GM18870 (cell line): ENCODE data around the gene ZBTB47.

Experiments used
- ATAC-seq: cut with Tn5 transposase; IDR thresholded peaks from one replicate; pipeline ENCODE4 v1.9.1; 2021; ENCODE audit warnings: moderate library complexity; ENCODE audit not compliant: unreplicated experiment

The ZBTB47 gene

DNA sequence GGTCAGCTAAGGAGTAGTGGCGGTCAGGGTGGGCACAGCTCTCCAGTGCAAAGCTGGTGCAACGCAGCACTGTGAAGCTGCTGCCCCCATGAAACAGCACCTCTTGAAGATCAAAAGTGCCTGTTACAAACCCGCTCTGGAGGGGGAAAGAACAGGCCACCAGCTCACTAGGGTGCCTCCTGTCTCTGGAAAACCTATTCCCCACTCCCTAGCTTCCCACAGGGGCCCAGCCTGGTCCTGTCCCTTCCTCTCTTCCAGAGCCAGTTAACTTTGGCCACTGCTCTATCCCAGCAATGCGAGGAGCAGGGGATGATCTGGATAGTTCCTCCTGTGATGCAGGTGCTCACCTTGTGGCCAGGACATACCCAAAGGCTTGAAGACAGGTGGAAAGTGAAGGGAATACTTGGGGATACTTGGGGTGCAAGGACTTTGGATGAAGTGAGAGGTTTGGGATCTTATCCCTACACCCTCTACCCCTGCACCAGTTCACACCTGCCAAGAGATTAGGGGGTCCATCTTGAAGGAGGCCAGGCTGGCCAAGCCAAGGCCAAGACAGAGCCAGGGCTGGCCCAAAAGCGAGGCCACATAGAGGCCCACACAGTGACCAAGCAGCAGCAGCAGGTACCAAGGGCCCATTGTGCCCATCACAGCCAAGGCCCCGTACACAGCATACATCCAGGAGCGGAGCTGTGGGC lies 44.9 kb downstream of the ZBTB47 start:
- ATAC-seq, result no peak

DNA sequence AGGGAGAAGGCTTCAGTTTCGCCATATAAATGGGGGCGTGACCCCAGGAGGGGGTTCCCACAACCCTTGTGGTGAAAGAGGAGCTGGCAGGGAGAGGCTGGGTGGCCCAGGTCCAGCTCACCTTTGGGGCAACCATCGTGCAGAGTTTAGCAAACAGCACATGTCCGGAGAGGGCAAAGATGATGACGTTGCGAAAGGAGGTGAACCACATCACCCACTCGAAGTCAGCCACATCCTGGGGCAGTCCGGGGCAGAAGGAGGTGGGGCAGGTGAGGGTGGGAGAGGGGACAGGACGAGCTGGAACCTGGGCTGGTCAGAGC lies 45.4 kb downstream of the ZBTB47 start:
- no peak for ATAC-seq

DNA sequence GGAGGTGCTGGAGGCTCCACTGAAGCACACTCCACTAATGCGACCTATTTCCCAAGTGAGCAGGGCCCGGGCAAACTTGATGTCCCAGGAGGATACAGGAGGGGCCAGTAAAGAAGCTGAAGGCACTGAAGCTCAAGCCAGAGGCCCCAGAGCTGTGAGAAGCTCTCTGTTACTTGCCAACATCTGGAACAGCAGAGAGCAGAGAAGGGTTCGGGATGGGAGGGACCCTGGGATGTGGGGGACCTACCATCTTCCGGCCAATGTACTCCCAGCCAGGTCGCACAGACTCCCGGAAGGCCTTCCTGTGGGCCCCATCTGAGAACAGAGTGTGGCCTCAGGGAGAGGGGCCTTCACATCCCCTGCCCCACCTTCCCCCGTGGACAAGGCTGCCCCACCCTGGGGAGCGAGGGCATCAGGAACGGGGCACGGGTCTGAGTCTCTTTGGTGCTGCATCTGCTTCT lies 46.0 kb downstream of the ZBTB47 start:
- no peak for ATAC-seq

DNA sequence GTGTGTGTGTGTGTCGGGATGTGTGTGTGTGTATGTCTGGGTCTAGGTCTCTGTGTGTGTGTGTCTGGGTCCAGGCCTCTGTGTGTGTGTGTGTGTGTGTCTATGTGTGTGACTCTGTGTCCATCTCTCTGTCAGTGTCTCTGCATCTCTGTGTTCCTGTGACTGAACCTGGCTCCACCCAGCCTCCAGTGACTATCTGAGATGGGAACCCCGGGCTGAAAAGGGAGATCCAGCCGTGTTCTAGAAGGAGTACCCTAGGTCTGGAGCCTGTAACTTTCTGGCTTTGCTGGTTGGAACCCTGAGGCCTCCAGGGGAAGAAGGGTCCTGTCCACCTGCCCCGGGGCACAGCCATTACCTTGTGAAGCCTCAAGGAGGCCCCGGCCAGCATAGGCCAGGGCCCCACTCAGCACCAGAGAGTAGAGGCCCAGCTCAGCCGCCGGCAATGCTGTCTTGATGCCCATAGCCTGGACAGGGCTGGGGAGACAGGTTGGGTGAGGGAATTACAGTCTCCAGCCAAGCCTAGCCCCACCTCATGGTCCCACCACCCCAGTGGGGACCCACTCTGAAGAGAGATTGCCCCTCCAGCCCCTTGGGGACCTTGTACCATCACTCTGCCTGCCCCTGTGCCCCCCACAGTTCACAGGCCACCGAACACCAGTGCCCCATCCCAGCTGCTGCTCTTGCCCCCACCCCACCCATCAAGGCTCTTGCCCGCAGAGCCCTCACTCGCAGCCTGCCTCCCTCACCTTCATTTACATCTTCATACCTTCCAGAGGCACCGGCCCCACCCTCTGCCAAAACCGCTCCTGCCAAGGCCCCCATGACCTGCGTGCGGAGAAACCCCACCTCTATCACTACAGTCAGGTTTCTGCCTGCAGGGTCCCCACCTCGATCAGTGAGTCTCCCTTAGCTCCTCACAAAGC lies 47.1 kb downstream of the ZBTB47 start:
- ATAC-seq, result no peak

DNA sequence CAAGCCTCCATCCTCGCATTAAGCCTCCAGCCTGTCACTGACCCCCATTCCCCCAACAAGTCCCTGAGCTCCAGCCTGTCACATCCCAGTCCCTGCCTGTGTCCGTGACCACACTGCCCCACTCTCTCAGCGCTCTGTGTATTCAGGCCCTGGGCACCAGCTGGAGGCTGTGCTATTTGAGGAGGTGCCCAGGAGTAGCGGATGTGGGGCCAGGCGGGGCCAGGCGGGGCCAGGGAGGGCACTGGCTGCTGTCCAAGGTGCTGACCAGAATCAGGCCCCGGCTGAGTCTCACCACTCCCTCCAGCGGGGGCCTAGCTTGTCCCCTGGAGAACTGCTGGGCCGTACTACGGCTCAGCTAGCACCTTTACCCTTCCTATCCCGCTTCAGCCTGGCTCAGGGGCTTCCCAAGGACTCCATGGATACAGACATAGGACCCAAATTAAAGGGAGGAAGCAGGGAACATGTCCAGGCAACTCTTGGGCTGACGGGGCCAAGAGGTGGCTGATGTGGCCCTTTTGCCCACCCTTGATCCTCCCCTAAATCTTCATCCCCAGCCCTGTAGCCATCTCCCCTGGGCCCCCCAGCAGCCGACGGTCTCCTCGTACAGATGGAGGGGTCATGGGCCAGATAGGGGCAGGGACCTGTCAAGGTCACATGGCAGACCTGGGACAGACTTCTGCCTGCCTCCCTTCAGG lies 48.0 kb downstream of the ZBTB47 start:
- no peak for ATAC-seq

DNA sequence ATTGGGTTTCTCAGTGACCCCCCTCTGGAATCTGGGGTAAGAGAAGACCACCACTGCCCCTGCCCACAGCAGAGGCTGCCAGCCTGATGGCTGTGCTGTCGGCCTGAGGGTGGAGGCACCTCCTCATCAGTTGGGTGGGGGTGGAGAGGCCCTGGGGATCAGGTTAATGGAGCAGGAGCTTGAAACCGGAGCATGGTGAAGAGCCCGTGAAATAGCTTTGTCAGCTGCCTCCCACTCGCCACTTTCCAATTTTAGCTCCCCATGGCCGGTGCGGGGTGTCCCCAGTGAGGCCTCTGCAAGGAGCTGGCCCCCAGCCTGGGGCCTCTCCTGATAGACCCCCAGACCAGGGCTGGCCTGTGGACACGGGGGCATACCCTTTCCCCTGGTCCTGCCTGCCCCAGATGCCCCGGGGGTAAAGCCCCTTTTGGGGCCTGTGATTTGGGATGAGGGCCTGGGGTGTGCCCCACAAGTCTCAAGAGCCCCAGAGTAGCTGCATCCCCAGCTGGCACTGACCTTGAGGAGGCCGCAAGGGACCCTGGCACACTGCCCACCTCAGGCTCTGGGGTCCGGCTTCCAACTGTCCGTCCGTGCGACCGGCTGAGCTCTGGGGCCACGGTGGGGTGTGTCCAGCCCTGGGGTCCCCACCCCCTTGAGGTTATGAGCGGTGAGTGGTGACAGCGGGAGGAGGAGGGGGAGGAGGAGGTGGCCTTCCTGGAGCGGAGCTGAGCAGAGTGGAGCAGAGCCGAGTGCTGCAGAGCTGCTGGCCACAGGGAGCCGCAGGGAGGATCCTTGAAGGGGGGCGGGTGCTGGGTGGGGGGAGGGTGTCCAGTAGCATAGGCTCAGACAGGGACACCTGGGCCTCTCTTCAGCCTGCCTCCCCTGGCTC lies 48.8 kb downstream of the ZBTB47 start, which contains the start of gene HHATL:
Gene HHATL (minus strand): TSS at position 733 of the 886 bp plus-strand sequence. CDS start 1,972 bp downstream, outside the sequence.
- ATAC-seq, result no peak

DNA sequence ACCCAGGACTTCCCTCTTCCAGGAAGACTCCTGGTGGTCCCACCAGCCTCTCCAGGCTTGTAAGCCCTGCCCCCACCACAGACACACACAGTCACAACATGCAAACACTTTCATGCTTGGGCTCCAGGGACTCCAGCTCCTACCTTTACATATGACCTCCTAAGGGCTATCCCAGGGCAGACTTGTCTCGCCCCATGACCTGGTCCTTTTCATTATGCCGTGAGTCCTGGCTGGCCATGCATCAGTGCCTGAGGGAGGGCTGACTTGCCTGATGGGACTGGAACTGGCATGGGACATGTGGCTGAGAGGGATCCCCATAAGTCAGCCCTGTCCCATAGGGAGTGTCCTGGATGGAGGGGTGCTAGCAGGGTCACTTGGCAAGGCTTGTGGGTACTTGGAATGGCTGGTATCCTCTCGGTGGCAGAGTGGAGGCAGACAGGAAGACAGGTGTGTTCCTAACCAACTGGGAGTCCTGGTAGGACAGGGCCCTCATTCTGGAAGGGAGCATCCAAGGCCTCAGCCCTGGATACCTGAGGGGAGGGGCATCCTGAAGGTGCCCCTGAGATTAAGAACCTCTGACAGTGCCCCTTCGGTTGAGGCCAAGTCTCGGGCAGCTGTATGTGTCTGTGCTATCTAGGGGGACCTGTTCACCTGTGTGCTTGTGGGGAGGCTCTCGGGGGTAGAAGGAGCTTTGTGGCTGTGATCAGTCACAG lies 49.6 kb downstream of the ZBTB47 start:
- ATAC-seq, result no peak

DNA sequence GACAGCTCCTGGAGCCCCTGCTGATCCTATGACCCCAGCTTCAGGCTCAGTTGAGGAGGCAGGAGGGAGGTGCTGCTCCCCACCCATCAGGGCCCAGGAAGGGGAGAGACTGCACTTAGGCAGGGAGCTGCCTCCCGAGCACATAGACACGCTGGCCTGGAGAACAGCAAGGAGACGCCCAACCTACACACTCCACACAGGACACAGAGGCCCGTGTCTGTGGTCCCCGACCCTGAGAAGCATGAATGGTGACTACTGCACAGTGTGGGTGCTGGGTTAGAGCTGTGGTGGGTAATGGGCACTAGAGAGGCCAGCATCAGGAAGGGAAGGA lies 50.2 kb downstream of the ZBTB47 start:
- no peak for ATAC-seq

DNA sequence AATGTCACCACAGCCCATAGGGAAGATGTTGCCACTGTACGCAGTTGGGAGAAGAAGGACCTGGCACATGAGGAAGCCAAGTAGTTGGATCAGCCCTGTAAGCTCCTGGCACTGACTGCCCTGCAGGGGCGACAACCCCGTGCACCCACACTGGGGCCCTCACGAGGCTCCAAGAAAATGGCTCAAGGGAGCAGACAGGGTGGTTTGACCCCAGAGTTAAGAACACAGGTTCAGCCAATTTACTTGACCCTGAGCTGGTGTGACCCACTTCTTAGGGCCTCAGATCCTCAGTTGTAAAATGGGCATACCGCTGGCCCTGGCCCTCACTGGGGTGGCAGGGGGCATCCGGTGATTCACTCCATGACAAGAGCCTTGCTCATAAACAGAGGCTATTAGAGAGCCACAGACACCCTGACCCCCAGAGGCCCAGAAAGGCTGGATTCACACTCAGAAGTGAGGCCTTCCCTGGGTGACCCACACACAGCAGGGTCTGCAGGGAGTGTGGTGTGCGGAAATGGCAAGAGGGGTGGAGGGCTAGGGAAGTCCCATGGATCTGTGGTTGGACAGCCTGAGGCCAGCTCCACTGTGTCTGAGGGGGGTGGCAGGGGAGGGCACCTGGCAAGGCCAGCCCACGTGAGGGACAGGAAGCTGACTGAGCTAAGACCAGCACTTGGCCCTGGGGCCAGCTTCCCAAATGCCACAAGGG lies 50.8 kb downstream of the ZBTB47 start:
- ATAC-seq, result no peak

DNA sequence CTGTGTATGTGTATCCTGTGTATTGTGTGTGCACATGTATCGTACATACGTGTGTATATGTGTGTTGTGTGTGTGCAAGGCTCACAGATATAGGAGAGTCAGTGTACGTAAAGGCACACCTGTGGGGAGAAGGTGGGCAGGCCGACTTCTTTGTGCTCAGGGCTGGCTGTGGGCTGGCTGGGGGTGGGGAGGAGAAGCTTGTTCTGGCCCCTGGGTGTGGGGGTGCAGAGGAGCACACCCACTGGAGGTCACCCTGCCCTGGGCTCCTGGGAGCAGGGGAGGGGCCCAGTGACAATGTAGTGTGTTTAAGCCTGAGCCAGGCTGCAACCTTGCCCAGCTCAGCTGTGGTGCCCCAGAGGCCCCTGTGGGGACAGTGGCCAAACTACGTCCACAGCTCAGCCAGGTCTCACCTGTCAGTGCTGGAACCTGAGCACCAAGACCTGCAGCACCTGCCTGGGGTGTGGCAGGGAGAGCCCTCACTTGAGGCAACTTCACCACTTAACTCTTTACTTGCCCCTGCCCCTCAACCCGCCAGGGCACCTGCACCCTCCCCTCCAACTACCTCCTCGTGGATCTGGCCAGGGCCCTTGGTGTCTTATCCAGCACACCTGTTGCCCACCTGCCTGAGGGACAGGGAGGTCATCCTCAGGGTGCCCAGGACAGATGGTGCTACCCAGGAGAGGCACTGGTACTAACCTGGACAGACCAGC lies 51.7 kb downstream of the ZBTB47 start:
- ATAC-seq, result no peak

DNA sequence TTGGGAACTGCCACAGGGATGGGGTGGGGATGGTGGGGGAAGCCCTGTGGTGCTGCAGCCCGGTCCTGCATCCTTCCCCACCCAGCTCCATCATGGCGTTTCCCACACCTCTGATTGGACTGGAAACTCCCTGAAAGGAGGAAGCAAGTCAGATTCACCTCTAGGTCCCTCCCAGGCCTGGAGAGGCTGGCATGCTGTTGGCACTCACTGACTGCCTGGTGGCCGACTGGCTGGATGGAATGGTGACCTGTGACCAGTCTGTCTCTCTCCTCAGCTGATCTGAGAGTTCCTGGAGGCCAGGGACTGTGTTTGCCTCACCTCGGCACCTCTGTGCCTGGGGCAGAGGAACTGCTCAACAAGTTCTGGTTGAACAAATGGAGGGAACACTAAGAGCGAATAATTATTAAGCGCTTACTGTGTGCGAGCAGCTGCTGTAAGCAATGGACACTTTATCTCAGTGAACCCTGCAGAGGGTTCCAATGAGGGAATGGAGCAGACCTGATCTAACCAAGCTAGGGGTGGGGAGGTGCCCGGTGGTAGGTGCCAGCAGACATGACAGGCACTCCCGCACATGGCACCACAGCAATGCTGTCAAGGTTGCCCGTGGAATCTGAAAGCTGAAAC lies 52.6 kb downstream of the ZBTB47 start:
- no peak for ATAC-seq

DNA sequence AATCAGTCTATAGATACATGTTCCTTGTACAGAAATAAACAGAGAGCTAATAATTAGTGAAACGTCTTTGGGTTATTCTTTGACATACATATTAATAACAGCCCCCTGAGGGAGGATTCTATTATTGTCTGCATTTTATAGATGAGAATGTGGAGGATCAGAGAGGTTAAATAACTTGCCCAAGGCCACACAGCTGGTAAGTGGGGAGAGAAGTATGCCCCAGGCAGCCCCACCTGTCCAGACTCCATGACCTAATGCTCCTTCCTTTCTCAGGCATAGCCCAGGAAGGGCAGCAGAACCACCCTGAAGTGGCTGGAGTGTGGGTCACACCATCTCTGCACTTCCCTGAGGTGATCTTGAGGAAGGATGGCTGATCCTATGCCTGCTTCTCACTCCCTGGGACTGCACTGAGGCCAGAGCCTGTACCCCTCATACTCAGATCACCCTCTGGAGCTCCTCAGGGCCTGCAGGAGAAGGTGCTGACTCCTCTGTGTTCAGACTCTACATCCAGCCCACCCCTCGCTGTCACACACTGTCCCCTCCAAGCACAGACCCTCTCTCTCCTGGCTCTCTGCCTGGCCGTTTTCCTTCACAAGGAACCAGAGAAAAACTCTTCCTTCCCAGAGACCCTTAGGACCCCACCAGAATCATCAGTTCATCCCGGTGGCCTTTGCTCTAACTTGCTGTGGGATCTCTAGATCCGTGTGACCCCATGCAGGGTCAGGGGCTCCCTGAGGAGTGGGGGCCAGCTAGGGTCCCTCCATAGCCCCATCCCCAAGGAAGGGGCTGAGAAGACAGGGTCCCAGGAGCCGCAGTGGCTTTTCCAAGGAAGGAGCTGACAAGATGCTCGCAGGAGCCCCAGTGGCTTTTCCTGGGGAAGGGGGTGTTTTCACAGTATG lies 53.5 kb downstream of the ZBTB47 start:
- no peak for ATAC-seq

DNA sequence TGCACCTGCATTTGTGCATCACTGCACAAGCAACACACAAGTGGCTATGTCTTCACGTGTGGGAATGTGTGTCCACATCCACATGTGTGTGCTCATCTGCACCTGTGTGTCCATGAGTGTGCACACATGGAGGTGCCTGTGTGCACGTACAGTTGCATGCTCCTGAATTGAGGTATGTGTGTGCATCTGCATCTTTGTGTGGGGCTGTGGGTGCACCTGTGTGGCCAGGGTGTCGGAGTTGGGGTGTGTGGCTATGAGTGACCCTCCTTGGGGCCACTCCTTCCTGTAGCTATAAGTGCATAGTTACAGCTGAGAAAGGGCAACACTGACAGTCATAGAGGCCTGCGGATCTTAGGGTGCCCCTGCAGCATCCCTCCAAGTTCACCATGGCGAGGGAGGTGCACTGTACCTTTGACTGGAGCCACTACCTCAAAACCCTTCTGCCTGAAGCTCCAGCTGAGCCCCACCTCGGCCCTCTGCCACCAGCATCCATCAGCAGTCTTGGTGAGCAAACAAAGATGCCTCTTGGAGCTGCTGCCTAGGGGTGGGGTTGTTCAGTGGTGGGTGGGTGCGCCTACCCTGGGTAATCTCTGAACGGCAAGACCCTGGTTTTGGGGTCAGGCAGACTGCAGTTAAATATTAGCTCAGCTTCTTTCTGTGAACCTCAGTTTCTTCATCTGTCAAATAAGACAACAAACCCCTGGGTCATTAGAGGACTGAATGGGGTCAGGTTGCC lies 54.3 kb downstream of the ZBTB47 start:
- ATAC-seq, result no peak

DNA sequence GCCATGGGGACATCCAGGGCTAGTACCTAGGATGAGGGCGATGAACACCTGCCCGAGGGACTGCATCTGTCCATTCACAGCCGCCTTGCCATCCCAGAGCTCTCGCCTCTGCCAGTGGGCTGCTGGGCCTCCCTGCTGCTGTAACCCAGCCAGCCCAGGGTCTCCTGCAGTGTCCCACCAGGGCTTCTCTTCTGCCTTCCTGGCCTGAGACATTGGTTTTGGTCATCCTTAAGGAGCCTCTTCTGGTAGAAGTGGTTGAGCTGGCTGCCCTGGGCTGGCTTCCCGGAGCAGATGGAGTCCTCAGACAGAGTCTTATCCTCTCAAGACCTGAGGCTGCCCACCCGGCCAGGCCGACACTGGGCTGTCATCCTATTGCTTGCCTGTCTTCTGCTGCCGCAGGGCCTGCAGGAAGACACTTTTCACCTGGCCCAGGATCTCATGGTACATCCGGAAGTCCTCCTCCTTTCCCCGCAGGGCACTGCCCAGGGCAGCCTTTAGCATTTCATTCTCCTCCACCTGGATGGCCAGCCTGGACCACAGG lies 55.2 kb downstream of the ZBTB47 start:
- no peak for ATAC-seq

DNA sequence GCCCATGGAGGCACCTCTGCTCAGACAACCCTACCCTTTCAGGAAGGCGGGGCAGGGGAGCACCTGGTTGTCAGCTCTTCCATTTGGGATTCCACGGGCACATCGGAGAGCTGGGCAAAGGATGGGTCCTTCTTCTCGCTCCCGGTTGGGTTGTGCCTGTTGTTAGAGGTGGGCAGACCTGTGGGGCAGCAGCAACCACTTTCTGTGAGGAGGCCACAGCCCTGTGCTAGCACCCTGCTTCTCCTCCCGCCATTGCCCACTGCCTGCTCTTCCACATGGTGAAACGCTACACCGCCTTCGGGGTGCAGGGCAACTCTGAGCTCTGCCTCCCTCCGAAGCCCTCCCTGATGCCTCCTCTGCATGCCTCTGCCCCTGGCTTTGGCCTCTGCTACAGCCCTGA lies 56.1 kb downstream of the ZBTB47 start:
- ATAC-seq, result no peak

DNA sequence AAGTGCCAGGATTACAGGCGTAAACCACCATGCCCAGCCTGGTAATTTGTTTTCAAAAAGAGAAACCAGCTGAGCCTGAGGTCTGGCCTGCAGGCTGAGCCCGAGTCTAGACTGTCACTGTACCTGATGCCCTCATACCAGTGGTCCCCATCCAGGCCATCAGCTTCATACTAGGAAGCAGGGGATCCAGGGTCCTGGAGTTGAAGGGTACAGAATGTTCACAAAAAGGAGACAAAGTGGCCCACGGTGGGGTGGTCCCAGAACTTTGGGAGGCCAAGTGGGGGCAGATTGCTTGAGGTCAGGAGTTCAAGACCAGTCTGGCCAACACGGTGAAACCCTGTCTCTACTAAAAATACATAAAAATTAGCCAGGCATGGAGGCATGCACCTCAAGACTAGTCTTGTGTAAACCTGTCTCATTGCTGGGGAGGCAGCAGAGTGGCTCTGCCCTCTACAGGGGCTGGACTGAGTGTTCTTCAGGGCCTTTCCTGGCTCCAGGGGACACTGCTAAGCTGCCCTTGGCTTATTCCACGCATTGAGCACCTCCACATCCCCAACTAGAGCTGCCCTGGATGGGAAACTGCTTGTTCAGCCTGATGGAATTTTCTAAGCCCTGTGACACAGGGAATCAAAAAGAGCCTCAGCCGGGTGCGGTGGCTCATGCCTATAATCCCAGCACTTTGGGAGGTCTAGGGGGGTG lies 57.0 kb downstream of the ZBTB47 start:
- no peak for ATAC-seq
